Renal cortical epithelial cell (primary cell): ENCODE results near the gene PDHX. TPM values are rescaled to one million over a fixed set of nuclear protein-coding genes. Genes with fewer than 3 reads are reported as not detected.
"Not testable (repeated sequence)": the region's sequence is repeated elsewhere in the genome, so short reads cannot be mapped to it uniquely, and the experiment has no call there.

Experiments used
- DNase-seq: peaks from one replicate; pipeline ENCODE4 v3.0.0-alpha.2; 2011; ENCODE audit warnings: low read depth
- total RNA-seq: library from RNA; depleted of rRNA; stranded (reverse); fragments of >200 nt; gene quantifications from 2 replicates; pipeline ENCODE4 v1.2.3, GENCODE V29; 2014

PDHX gene
- total RNA-seq, 1 donor from 2014 or later: 67.6 TPM

- DNase-seq: no peak
Observed at GRCh38 chr11:35015621-35016387, 99.4 kb downstream of the PDHX start.

- DNase-seq: no peak
Observed at GRCh38 chr11:35016916-35017315, 100.5 kb downstream of the PDHX start.

- DNase-seq: no peak
Observed at GRCh38 chr11:35017528-35018342, 101.3 kb downstream of the PDHX start.

- no peak for DNase-seq
Observed at GRCh38 chr11:35021589-35021988, 105.2 kb downstream of the PDHX start.

- DNase-seq: not testable (repeated sequence)
Observed at GRCh38 chr11:35023940-35024339, 107.5 kb downstream of the PDHX start.

DNA sequence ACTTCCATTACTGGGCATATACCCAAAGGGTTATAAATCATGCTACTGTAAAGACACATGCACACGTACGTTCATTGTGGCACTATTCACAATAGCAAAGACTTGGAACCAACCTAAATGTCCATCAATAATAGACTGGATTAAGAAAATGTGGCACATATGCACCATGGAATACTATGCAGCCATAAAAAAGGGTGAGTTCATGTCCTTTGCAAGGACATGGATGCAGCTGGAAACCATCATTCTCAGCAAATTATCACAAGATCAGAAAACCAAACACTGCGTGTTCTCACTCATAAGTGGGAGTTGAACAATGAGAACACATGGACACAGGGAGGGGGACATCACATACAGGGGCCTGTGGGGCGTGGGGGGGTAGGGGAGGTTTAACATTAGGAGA, 111.6 kb downstream of the PDHX start:
- DNase-seq: not testable (repeated sequence)

DNA sequence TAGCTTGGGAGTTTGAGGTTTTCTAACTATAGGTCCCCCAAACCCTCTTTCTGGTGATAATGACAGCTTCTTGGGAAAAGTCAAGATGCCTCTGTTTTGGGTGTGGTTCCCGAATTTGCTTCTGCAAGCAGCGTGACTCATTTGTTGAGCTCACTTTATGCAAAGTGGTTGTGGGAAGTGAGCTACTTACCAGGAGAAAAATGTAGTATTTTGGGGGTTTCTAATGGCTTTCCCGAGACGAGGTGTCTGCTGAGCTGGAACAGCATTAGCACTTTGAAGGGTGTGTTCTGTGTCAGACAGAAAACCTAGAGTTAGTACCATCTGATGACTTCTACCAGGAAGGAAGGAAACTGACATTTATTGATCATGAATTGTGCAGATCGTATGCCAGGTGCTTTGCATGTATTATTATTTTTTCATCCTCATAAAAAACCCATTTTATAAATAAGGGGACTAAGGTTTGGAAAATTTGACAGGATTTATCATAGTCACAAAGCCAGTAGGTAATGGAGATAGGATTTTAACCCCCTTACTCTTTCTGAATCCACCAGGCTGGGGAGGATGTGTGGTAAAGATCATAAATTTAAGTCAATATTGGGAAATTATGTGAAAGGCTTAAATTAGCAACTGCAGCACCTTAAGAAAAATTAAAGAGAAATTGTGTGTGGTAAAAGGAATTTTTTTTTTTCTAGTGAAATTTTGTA, 113.7 kb downstream of the PDHX start:
- DNase-seq: peak; percentile 83

DNA sequence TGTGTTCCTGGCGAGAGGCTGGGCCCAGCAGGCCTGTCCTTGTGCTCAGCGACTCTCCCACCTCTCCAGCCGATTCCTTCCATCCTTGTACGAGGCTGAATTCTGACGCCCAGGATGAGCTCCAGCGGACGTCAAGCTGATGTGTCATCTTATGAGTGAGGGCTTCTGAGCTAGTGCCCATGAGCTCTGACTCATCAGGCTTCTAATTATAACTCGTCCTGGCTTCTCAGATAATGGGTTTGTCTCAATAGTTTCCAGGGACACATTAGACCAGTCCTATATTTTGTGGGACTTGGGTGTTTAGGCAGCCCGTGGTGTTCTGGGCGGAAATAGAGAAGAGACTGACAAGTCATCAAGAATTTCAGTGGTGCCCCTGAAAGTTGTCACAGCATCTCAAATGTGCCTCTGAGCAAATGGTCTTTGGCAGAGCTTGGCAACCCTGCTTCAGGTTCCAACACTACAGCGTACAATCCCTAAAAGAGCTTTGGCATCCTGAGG, 114.3 kb downstream of the PDHX start:
- DNase-seq: peak; percentile 94

- DNase-seq: no peak
Observed at GRCh38 chr11:35031346-35031745, 114.9 kb downstream of the PDHX start.

DNA sequence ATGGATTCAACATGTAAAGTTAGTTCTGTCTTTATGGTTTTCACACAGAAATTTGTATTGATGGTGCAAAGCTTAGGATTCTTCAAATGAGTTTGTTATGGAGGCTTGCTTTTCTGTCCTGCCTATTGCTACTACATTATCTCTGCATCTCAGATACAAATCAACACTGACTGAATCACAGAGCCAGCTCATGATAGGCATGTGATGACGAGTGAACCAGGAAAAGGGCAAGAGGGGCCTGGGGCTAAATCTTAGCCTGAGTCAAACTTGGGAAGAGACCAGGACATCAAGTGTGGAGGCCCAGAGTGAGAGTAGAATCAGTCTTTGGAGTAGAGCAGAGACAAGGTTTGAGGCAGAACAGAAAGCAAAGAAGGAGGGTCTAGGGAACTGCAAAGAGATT, 115.4 kb downstream of the PDHX start:
- peak; percentile 66 for DNase-seq

GRCh38 chr11:35033011-35033410, 116.6 kb downstream of the PDHX start:
- no peak for DNase-seq

GRCh38 chr11:35034401-35034800, 118.0 kb downstream of the PDHX start:
- no peak for DNase-seq

GRCh38 chr11:35035894-35036408, 119.5 kb downstream of the PDHX start:
- peak; percentile 89 for DNase-seq

- no peak for DNase-seq
Observed at GRCh38 chr11:35036639-35037038, 120.2 kb downstream of the PDHX start.

GRCh38 chr11:35038211-35038928, 122.0 kb downstream of the PDHX start:
- DNase-seq: no peak

GRCh38 chr11:35039076-35039475, 122.7 kb downstream of the PDHX start:
- no peak for DNase-seq

DNA sequence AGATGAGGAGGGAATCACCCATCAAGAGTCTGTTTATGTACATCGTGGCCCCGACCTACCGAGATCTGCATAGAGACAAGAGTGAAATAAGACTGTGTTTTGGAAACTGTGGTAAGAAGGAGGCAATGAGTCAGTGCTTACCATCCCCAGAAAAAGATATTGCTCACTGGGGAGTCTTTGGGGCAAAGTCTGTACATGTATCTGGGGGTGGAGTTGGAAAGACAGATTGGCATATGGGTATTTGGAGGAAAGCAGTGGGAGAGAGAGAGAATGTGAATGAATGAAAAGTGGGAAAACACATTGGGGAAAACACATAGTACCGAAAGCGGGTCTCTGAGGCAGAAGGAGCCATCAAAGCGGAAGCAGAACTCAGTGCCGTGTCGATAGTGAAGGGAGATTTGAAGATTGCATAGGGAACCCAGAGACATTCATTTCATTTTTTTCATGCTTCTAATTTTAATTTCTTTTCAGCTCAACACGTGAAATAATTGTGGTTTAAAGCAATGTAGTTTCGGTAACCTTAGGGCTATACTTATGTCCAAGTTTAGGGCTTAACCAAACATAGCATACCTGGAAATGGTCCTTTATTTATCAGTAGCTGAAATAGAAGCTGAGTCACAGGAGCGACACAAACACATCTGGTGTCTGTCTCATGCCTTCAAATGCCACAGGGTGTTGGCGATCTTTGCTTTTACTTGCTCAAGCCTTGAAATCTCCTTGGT, 124.0 kb downstream of the PDHX start:
- peak; percentile 71 for DNase-seq

DNA sequence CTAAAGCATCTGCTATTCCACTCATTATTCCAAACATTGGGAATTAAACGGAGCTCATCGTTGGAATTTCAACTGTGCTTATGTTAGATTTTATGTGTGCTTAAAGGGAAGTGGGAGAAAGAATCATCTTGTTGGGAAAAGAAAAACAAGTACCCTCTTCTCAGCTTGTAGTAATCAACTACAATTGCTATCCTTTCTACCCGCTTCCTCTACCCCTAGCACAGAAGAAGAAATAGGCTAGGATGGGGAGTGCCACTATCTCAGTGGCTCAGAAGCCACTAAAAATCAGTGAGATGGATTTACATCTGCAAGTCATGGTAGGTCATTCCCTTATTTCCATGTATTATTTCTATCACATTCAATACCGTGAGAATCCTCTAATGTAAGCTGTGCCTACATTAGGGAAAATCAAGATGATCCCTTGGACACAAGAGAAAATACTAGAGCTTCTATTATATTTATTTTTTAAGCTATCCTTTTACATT, 124.7 kb downstream of the PDHX start:
- no peak for DNase-seq

DNA sequence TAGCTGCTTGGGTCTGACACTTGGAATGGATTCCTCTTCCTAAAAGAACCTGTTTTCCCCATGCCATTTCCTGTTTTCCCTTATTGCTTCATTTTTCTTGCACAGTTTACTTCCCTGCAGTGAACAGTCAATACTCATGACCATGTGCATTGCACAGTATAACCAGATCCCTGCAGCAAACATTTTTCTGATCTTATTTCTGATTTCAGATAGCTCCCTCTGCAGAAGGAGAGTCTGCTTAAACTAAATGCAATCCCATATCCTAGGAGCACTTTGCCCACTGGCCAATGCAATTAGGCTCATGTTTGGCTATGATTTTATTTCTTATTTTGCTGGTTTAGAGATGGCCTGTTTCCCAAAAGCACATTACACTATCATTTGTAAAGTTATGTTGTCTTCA, 125.8 kb downstream of the PDHX start:
- no peak for DNase-seq

GRCh38 chr11:35042913-35043312, 126.5 kb downstream of the PDHX start:
- DNase-seq: no peak

DNA sequence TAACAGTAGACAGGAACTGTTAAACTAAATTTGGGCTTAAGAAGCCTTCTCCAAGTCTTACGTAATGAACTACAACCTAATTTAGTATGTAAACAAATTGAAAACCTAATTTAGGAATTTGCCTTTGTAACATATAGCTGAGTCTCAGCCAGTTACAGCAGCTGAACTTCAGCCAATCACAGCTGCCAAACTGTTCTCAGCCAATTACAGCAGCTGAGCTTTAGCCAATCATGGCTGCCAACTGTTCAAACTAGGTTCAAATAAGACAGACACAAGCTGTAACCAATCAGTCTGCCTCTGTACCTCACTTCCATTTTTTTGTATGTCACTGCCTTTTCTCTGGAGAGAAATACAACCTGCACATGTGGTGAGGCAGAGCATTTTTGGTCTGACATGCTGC, 127.5 kb downstream of the PDHX start:
- no peak for DNase-seq
